Measurements from ENCODE around the gene RASSF1.

RASSF1 gene

DNA sequence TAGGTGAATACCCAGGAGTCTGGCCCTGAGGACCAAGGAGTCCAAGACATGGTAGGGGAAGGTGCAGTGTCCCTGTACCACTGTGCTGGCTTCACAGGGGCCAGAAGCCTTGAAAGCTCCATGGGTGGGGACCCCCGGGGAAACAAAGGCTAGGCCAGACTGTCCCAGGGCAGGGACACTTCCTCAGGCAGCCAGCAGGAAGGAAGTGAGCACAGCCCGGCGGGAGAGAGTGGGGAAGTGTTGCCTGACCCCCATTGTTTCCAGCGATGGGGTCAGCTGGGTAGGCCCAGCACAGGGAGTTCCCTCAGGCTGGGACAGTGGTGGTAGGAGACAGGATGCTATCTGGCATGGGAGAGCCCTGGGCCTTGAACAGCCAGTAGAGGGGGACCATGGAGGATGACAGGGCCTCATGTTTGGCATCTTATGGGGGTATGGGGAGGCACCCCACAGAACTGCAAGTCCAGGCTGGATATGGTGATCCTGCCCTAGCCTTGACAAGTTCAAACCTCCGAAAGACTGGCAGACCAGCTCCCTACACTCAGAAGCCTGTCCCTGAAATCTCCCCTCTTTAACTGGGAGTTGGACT, 16.9 kb downstream of the RASSF1 start:
- no peaks in the 10 kb centered on the region for H3K27me3 ChIP-seq (ENCODE audit: control insufficient read depth, low read length)
- no peak overlapping the region for H3K4me2 ChIP-seq (ENCODE audit: low read length)
- no peak overlapping the region for H3K27ac ChIP-seq (ENCODE audit: low read depth, low read length)
- no peaks in the 10 kb centered on the region for H4K20me1 ChIP-seq (ENCODE audit: control insufficient read depth, insufficient read depth, low read depth, low read length)
- H3K36me3 ChIP-seq (ENCODE audit: control insufficient read depth, low read length), result peaks cover 31% of the 10 kb centered on the region
- no peaks in the 10 kb centered on the region for H3K9me2 ChIP-seq (replicated peaks; ENCODE audit: control insufficient read depth, low read length)
- no peaks in the 10 kb centered on the region for H3K9me3 ChIP-seq (ENCODE audit: control insufficient read depth, insufficient read depth, low read length)
- H3F3A ChIP-seq (ENCODE audit: control insufficient read depth, insufficient read depth), result peaks cover 4% of the 10 kb centered on the region
- TF ChIP-seq EZH2phosphoT487 (IDR thresholded peaks at IDR 0.05; ENCODE audit: borderline replicate concordance, low read length), result no peak
- TF ChIP-seq, protein P1, sequence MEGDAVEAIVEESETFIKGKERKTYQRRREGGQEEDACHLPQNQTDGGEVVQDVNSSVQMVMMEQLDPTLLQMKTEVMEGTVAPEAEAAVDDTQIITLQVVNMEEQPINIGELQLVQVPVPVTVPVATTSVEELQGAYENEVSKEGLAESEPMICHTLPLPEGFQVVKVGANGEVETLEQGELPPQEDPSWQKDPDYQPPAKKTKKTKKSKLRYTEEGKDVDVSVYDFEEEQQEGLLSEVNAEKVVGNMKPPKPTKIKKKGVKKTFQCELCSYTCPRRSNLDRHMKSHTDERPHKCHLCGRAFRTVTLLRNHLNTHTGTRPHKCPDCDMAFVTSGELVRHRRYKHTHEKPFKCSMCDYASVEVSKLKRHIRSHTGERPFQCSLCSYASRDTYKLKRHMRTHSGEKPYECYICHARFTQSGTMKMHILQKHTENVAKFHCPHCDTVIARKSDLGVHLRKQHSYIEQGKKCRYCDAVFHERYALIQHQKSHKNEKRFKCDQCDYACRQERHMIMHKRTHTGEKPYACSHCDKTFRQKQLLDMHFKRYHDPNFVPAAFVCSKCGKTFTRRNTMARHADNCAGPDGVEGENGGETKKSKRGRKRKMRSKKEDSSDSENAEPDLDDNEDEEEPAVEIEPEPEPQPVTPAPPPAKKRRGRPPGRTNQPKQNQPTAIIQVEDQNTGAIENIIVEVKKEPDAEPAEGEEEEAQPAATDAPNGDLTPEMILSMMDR (IDR thresholded peaks at IDR 0.05; ENCODE audit: low read depth, low read length, poor library complexity, severe bottlenecking), result no peak
- peaks cover 24% of the 10 kb centered on the region for H3K79me2 ChIP-seq (ENCODE audit: control insufficient read depth, low read length)
- H3K4me3 ChIP-seq (ENCODE audit: low read length), result no peak overlapping the region
- H3K4me1 ChIP-seq (ENCODE audit: control insufficient read depth, low read length), result peaks cover 34% of the 10 kb centered on the region

DNA sequence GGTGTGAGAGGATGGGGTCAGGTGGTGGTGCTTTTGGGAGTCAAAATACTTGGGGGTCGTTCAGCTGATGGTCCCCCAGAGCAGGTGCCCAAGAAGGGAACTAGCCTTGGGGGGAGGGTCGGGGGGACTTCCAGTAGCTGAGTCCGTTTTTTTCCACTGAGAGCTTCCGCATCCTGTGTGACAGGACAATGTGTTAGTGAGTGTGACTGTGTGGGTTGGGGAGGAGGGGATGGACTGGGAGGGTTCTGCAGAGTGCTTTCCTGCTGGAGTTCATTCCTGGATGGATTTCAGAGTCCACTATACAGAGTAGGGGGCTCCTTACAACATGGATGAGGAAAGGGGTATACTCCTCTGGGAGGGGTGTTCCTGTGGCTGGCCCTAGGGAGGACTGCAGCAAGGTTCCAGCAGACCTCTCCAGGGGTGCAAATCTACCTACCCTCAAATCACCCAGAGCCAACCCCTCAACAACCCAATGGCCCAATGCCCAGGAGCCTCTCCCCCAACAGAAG, 17.5 kb downstream of the RASSF1 start:
- no peak overlapping the region for H3K27ac ChIP-seq (ENCODE audit: low read depth, low read length)
- TF ChIP-seq EZH2phosphoT487 (IDR thresholded peaks at IDR 0.05; ENCODE audit: borderline replicate concordance, low read length), result no peak
- no peaks in the 10 kb centered on the region for H3K9me3 ChIP-seq (ENCODE audit: control insufficient read depth, insufficient read depth, low read length)
- H4K20me1 ChIP-seq (ENCODE audit: control insufficient read depth, insufficient read depth, low read depth, low read length), result no peaks in the 10 kb centered on the region
- no peaks in the 10 kb centered on the region; the same call in 1 of the 2 replicates for H3F3A ChIP-seq (ENCODE audit: control insufficient read depth, insufficient read depth)
- H3K27me3 ChIP-seq (ENCODE audit: control insufficient read depth, low read length), result no peaks in the 10 kb centered on the region
- no peaks in the 10 kb centered on the region for H3K9me2 ChIP-seq (replicated peaks; ENCODE audit: control insufficient read depth, low read length)
- H3K79me2 ChIP-seq (ENCODE audit: control insufficient read depth, low read length), result peaks cover 24% of the 10 kb centered on the region
- H3K4me2 ChIP-seq (ENCODE audit: low read length), result no peak overlapping the region
- H3K36me3 ChIP-seq (ENCODE audit: control insufficient read depth, low read length), result peaks cover 35% of the 10 kb centered on the region
- H3K4me3 ChIP-seq (ENCODE audit: low read length), result no peak overlapping the region
- H3K4me1 ChIP-seq (ENCODE audit: control insufficient read depth, low read length), result peaks cover 29% of the 10 kb centered on the region

DNA sequence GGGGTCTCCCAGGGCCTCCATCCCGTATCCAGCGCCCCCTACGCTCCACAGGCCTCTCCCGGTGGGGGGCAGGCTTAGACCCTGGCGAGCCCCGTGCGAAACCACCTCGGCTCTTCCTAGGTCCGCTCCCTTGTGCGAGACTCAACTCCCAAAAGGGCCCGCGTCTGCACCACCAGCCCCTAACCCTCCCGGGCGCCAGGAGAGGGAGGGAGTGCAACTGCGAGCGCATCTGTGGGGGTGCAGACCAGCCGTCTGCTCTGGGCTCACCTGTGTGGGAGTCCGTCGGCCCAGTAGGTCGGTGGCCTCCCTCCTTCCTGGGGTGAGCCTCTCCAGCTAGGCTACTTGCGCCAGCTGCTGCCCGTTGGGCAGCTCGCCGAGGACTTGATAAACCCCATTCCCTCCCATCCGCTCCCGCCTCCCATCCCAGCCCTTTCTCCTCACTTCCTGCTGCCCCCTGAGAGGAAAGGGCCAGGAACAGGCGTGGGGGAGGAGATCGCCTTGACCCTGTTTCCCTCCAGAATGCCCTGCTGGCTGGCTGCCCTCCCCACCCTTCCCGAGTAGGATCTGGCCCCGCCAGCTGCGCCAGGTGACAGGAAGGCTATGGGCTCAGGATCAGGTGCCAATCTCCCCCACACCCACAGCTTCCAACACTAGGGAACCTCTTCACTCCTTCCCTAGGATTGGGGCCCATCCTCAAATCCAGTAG, 18.1 kb downstream of the RASSF1 start, which contains the start of gene HYAL2:
Gene HYAL2 (minus strand): TSS at position 360 of the 706 bp plus-strand sequence. CDS start 2,256 bp downstream, outside the sequence.
- peak within 1 kb of the TSS; percentile 56 for H3K4me2 ChIP-seq (ENCODE audit: low read length)
- H3K9me2 ChIP-seq (replicated peaks; ENCODE audit: control insufficient read depth, low read length), result no peaks in the 10 kb centered on the region
- TF ChIP-seq, protein P1 (IDR thresholded peaks at IDR 0.05; ENCODE audit: low read depth, low read length, poor library complexity, severe bottlenecking), result no peak
- TF ChIP-seq EZH2phosphoT487 (IDR thresholded peaks at IDR 0.05; ENCODE audit: borderline replicate concordance, low read length), result no peak
- H3K36me3 ChIP-seq (ENCODE audit: control insufficient read depth, low read length), result peaks cover 38% of the 10 kb centered on the region
- peaks cover 19% of the 10 kb centered on the region for H3K79me2 ChIP-seq (ENCODE audit: control insufficient read depth, low read length)
- H3K4me3 ChIP-seq (ENCODE audit: low read length), result peak within 1 kb of the TSS; percentile 97
- H4K20me1 ChIP-seq (ENCODE audit: control insufficient read depth, insufficient read depth, low read depth, low read length), result no peaks in the 10 kb centered on the region
- H3K4me1 ChIP-seq (ENCODE audit: control insufficient read depth, low read length), result peaks cover 29% of the 10 kb centered on the region
- no peaks in the 10 kb centered on the region for H3K9me3 ChIP-seq (ENCODE audit: control insufficient read depth, insufficient read depth, low read length)
- H3K27ac ChIP-seq (ENCODE audit: low read depth, low read length), result peak within 1 kb of the TSS; percentile 73
- no peaks in the 10 kb centered on the region for H3K27me3 ChIP-seq (ENCODE audit: control insufficient read depth, low read length)
- H3F3A ChIP-seq (ENCODE audit: control insufficient read depth, insufficient read depth), result no peaks in the 10 kb centered on the region; the same call in 1 of the 2 replicates

DNA sequence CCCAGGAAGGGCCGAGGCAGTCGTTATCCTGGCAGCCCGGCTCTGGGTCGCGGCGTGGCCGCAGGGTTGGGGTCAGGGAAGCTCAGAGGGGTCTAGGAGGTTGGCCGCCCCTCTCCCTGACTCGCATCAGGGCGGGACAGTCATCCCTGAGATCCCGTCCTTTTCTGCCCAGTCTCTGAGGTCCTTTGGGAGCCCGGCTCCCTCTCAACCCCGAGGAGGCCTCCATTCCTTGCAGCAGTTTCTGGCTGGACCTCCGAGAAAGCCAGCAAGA, 18.6 kb downstream of the RASSF1 start:
- H3K36me3 ChIP-seq (ENCODE audit: control insufficient read depth, low read length), result peaks cover 38% of the 10 kb centered on the region
- peak overlapping the region; percentile 97 for H3K4me3 ChIP-seq (ENCODE audit: low read length)
- no peaks in the 10 kb centered on the region for H4K20me1 ChIP-seq (ENCODE audit: control insufficient read depth, insufficient read depth, low read depth, low read length)
- H3K4me1 ChIP-seq (ENCODE audit: control insufficient read depth, low read length), result peaks cover 29% of the 10 kb centered on the region
- no peak overlapping the region for H3K27ac ChIP-seq (ENCODE audit: low read depth, low read length)
- H3F3A ChIP-seq (ENCODE audit: control insufficient read depth, insufficient read depth), result no peaks in the 10 kb centered on the region; the same call in 1 of the 2 replicates
- peak overlapping the region; percentile 56 for H3K4me2 ChIP-seq (ENCODE audit: low read length)
- no peaks in the 10 kb centered on the region for H3K9me3 ChIP-seq (ENCODE audit: control insufficient read depth, insufficient read depth, low read length)
- H3K9me2 ChIP-seq (replicated peaks; ENCODE audit: control insufficient read depth, low read length), result no peaks in the 10 kb centered on the region
- TF ChIP-seq EZH2phosphoT487 (IDR thresholded peaks at IDR 0.05; ENCODE audit: borderline replicate concordance, low read length), result no peak
- TF ChIP-seq, protein P1 (IDR thresholded peaks at IDR 0.05; ENCODE audit: low read depth, low read length, poor library complexity, severe bottlenecking), result no peak
- H3K79me2 ChIP-seq (ENCODE audit: control insufficient read depth, low read length), result peaks cover 14% of the 10 kb centered on the region
- no peaks in the 10 kb centered on the region for H3K27me3 ChIP-seq (ENCODE audit: control insufficient read depth, low read length)
